Right atrium auricular region (tissue), 2 donors: ENCODE data around the gene BBS5. TPM values are rescaled to one million over a fixed set of nuclear protein-coding genes. Genes with fewer than 3 reads are reported as not detected.

ENCODE experiments used
- DNase-seq: peaks from one replicate; pipeline ENCODE4 v3.0.0-alpha.2; 2019; ENCODE audit warnings: low spot score
- H3K27ac ChIP-seq, 2 donors: fragments of 200-600 bp; sonication (generic); 1 replicate in 1 of 2; 2 replicates in 1 of 2; pipeline ENCODE4 v1.5.1; 2016 to 2019
- H3K27me3 ChIP-seq, 2 donors: fragments of 200-600 bp; sonication (generic); one replicate each; pipeline versions ENCODE4 v1.5.1 to v1.6.0; 2017 to 2019
- H3K36me3 ChIP-seq: fragments of 200-600 bp; sonication (generic); one replicate; pipeline ENCODE4 v1.5.1; 2016
- H3K4me1 ChIP-seq, 2 donors: fragments of 200-600 bp; sonication (generic); one replicate each; pipeline versions ENCODE4 v1.5.1 to v1.6.0; 2017 to 2019
- H3K4me3 ChIP-seq, 2 donors: fragments of 200-600 bp; sonication (generic); 1 replicate in 1 of 2; 2 replicates in 1 of 2; pipeline ENCODE4 v1.5.1; 2017 to 2019; ENCODE audit warnings: mild to moderate bottlenecking in 1 of 2, moderate library complexity in 1 of 2
- H3K9me3 ChIP-seq, 2 donors: fragments of 200-600 bp; sonication (generic); one replicate each; pipeline ENCODE4 v1.5.1; 2019
- CTCF ChIP-seq, 2 donors: fragments of 200-600 bp; sonication (generic); IDR thresholded peaks; one replicate each; pipeline ENCODE4 v1.5.1; 2019; ENCODE audit warnings: antibody characterized with exemption in 2 of 2
- total RNA-seq, 2 donors: library from RNA; depleted of rRNA; stranded (reverse); fragments of >200 nt; gene quantifications; one replicate each; pipeline ENCODE4 v1.1.0, GENCODE V29; 2016

BBS5 gene
- total RNA-seq, 2 donors from 2014 or later = 4.2 to 7.0 TPM

- no peaks in the 10 kb centered on the region for H3K9me3 ChIP-seq
- no peaks in the 10 kb centered on the region for H3K27me3 ChIP-seq
- TF ChIP-seq CTCF (IDR thresholded peaks at IDR 0.05) = no peak
- peaks cover 0 to 12% of the 10 kb centered on the region in 2 donors for H3K4me1 ChIP-seq
- DNase-seq = no peak
- H3K4me3 ChIP-seq = no peak overlapping the region
- H3K36me3 ChIP-seq = peaks cover 10% of the 10 kb centered on the region
- H3K27ac ChIP-seq = peak overlapping the region in 1 of 2 donors; percentile 59
Measured at GRCh38 chr2:169478339-169478738, 955 bp upstream of the BBS5 start.

- peak overlapping the region; percentile 59 to 72 for H3K27ac ChIP-seq
- H3K4me3 ChIP-seq = peak overlapping the region; percentile 55 to 77
- no peaks in the 10 kb centered on the region for H3K9me3 ChIP-seq
- no peaks in the 10 kb centered on the region for H3K27me3 ChIP-seq
- H3K36me3 ChIP-seq = peaks cover 14% of the 10 kb centered on the region
- H3K4me1 ChIP-seq = peaks cover 0 to 12% of the 10 kb centered on the region in 2 donors
- TF ChIP-seq CTCF (IDR thresholded peaks at IDR 0.05) = no peak
- DNase-seq = no peak
Measured at GRCh38 chr2:169478745-169479256, 493 bp upstream of the BBS5 start.

- TF ChIP-seq CTCF (IDR thresholded peaks at IDR 0.05) = no peak
- Histone ChIP-seq H3K4me1 (peaks cover 0 to 12% of the 10 kb centered on the region in 2 donors), H3K27ac (peak overlapping the region; percentile 59 to 72), H3K36me3 (peaks cover 20% of the 10 kb centered on the region), H3K4me3 (peak overlapping the region; percentile 55 to 77), H3K27me3 (no peaks in the 10 kb centered on the region), H3K9me3 (no peaks in the 10 kb centered on the region)
- no peak for DNase-seq
Measured at GRCh38 chr2:169480079-169480465, 778 bp downstream of the BBS5 start.

- Histone ChIP-seq H3K4me1 (no peaks in the 10 kb centered on the region), H3K9me3 (no peaks in the 10 kb centered on the region), H3K27ac (no peak overlapping the region), H3K36me3 (peaks cover 30% of the 10 kb centered on the region), H3K4me3 (no peak overlapping the region), H3K27me3 (no peaks in the 10 kb centered on the region)
- DNase-seq = no peak
- no peak for TF ChIP-seq CTCF (IDR thresholded peaks at IDR 0.05)
Measured at GRCh38 chr2:169485650-169486138, 6.4 kb downstream of the BBS5 start.

- Histone ChIP-seq H3K9me3 (no peaks in the 10 kb centered on the region), H3K27me3 (no peaks in the 10 kb centered on the region), H3K4me1 (no peaks in the 10 kb centered on the region), H3K4me3 (no peak overlapping the region), H3K36me3 (peaks cover 30% of the 10 kb centered on the region), H3K27ac (no peak overlapping the region)
- no peak for DNase-seq
- TF ChIP-seq CTCF (IDR thresholded peaks at IDR 0.05) = no peak
Measured at GRCh38 chr2:169486487-169486886, 7.2 kb downstream of the BBS5 start.

- Histone ChIP-seq H3K36me3 (peaks cover 10% of the 10 kb centered on the region), H3K9me3 (no peaks in the 10 kb centered on the region), H3K27ac (no peak overlapping the region), H3K27me3 (no peaks in the 10 kb centered on the region), H3K4me1 (no peaks in the 10 kb centered on the region), H3K4me3 (no peak overlapping the region)
- no peak for TF ChIP-seq CTCF (IDR thresholded peaks at IDR 0.05)
- DNase-seq = no peak
Measured at GRCh38 chr2:169490834-169491233, 11.5 kb downstream of the BBS5 start.
